Measurements from ENCODE around the gene EEF2K.
"Not testable (repeated sequence)": the region's sequence is repeated elsewhere in the genome, so short reads cannot be mapped to it uniquely, and the experiment has no call there.

Gene EEF2K

GRCh38 chr16:22278441-22279230, 72.6 kb downstream of the EEF2K start:
- H3K4me3 ChIP-seq (ENCODE audit: low read depth, low read length) = no peak overlapping the region
- no peak for DNase-seq (ENCODE audit: low read depth)

GRCh38 chr16:22282254-22282892, 76.3 kb downstream of the EEF2K start:
- no peak for DNase-seq (ENCODE audit: low read depth)
- no peak overlapping the region for H3K4me3 ChIP-seq (ENCODE audit: low read depth, low read length)

DNA sequence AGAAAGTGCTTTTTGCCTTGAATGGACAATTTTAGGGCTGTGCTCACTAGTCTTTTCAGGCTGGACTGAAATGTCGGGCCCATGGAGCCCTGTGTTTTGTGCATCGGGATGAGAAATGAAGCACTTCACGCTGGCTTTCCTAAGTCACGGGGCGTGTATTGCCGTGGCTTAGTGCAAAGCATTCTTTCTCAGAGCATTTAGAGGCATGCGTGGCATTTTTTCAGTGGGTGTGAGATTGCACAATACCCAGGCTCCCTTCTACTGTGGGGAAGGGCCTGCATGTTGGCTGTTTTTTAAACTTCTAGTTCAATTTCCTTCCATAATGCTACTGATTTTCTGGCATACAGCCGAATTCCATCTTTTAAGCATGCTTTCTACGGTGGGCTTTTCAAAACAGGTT, 78.6 kb downstream of the EEF2K start:
- no peak for DNase-seq (ENCODE audit: low read depth)
- no peak overlapping the region for H3K4me3 ChIP-seq (ENCODE audit: low read depth, low read length)

DNA sequence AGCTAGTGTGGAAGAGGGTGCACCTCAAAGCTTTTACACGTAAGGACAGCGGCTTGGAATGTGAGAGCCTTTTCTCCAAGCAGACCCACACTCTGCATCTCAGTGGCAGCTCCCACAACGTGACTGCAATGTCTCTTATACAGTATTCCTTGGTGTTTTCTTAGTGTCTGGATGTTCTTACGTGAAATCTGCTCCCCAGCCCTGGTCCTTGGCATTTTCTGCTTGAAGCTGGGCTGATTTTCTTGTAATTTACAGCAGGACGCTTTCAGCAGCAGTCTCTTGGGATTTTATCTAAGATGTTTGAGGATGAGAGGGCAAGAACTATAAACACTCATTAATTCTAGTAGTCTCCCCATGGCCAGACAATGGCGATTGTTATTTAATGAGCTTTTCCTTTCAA, 79.0 kb downstream of the EEF2K start:
- no peak for DNase-seq (ENCODE audit: low read depth)
- H3K4me3 ChIP-seq (ENCODE audit: low read depth, low read length) = no peak overlapping the region

DNA sequence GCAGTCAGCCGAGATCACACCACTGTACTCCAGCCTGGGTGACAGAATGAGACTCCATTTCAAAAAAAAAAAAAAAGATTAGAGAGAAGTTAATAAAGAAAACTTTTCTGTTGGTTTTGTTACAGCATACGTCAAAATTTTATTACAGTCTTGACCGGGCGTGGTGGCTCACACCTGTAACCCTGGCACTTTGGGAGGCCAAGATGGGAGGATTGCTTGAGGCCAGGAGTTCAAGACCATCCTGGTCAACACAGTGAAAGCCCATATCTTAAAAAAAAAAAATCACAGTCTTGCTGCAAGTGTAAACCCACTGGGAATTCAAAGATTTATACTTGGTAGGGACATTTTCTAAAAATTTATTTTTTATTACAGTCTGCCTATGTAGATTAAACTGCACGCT, 84.9 kb downstream of the EEF2K start:
- no peak overlapping the region for H3K4me3 ChIP-seq (ENCODE audit: low read depth, low read length)
- DNase-seq (ENCODE audit: low read depth) = no peak

- no peak for DNase-seq (ENCODE audit: low read depth)
Observed at GRCh38 chr16:22291860-22292318, 85.8 kb downstream of the EEF2K start.

DNA sequence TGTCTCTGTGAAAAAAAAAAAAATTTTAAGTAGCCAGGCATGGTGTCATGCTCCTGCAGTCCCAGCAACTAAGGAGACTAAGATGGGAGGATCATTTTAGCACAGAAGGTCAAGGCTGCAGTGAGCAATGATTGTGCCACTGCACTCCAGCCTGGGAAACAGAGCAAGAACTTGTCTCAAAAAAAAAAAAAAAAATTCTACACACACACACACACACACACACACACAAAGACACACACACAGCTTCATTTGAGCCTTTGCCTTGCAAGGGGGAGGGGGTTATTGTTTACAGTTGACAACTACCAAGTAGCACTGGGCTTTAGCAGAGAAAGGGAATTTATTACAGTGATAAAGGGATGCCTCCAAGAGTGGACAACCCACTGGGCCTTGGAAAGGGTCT, 86.2 kb downstream of the EEF2K start:
- no peak for DNase-seq (ENCODE audit: low read depth)

More at GRCh38 chr16:22291860-22292318, 85.8 kb downstream of the EEF2K start:
- H3K4me3 ChIP-seq (ENCODE audit: low read depth, low read length) = no peak overlapping the region

DNA sequence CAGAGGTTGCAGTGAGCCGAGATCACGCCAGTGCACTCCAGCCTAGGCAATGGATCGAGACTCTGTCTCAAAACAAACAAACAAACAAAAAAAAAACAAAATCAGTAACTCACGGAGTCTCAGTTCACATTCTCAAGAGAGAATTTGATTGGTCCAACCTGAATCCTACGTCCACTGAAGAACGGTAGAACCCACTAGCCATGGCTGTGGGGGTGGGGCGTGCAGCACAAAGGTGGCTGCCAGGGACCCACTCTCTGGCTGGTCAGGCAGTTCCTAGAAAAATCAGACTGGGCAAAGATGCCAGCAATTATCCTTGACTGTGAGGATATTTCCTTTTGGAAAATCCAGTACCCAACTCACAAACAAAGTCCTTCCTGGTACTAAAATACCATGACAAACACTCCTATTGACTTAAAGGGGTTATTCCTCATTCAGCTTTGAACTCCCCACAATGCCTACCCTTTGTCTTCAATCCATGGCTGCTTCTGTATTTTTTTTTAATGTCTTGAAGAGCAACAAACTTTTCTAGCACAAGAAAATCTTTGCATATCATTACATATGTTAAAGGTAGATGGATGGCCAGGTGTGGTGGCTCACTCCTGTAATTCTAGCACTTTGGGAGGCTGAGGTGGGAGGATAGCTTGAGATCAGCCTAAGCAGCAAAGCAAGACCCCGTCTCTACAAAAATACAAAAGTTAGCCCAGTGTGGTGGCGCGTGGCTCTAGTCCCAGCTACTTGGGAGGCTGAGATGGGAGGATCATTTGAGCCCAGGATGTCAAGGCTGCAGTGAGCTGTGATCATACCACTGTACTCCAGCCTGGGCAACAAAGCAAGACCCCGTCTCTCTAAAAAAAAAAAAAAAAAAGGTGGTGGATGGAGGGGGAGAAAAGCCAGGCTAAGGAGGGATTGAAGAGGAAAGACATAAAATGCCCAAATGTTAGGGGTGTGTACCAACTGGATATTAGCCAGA, 87.3 kb downstream of the EEF2K start:
- no peak for DNase-seq (ENCODE audit: low read depth)
- no peak overlapping the region for H3K4me3 ChIP-seq (ENCODE audit: low read depth, low read length)

More for the DNA sequence above, 86.2 kb downstream of the EEF2K start:
- no peak overlapping the region for H3K4me3 ChIP-seq (ENCODE audit: low read depth, low read length)

DNA sequence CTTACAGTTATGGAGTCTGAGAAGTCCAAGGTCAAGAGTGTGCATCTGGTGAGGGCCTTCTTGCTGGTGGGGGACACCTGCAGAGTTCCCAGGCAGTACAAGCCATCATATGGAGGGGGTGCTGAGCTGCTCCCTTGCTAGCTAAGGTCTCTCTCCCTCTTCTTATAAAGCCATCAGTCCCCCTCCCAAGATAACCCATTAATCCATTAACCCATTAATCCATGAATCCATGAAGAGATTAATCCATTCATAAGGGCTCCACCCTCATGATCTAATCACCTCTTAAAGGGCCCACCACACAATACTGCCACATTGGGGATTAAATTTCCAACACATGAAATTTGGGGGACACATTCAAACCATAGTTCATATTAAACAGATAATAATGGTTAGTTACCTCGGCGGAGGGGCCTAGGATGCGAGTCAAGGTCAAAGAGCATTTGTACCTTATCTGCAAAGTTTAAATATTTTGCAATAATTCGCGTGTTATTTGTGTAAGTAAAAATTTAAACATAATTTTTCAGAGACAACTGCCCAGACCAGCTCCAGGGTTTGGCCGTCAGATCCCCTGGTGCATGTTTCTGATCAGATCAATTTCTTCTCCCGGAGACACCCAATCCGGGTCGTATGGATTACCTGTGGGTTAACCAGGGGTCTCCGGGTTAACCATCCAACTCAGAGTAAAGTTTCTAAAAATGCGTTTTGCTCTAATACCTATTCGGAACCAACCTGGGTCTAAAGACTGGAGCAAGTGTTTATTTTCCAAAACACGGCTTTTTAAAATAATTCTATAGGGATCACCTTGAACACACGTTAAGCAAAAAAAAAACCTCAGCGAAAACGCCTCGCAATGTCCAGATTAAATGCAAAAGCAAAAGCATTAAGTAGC, 90.4 kb downstream of the EEF2K start:
- no peak for DNase-seq (ENCODE audit: low read depth)
- H3K4me3 ChIP-seq (ENCODE audit: low read depth, low read length) = peak overlapping the region; percentile 79

DNA sequence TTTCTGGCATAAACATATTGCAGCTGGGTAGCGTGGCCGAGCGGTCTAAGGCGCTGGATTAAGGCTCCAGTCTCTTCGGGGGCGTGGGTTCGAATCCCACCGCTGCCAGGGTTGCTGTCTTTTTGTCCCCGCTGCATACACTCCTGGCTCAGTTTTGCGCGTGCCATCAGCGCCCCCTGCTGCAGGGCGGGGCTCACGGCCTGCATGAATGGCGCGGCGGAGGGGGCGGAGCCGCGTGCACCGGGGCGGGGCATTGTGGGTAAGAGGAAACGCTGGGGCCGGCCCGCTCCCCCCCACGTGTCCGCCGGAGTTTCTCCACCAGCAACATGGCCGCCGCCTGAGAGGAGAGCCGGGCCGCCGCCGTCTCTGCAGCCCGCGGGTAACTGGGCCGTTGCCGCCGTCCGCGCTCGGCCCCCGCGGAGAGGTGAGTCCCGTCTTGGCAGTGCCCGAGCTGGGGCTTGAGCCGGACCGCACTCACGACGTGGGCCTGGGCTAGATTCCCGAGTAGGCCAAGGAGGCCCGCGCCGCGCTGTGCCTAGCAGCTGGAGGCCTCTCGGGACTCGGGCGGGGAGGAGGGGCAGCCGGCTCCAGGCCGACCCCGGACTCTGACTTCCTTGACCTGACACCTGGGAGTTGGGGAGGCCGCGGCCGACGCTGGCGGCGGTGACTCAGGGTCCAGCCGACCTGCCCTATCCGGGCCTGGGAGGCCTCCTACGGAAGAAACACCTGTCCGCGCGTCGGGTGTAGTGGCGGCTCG, 91.2 kb downstream of the EEF2K start, which contains the start of gene POLR3E:
POLR3E (plus strand) TSS at position 296 of the 757 bp plus-strand sequence. CDS start 5,560 bp downstream, outside the sequence.
- DNase-seq (ENCODE audit: low read depth) = peak; percentile 85
- peak within 1 kb of the TSS; percentile 79 for H3K4me3 ChIP-seq (ENCODE audit: low read depth, low read length)

- peak; percentile 95 for DNase-seq (ENCODE audit: low read depth)
Observed at GRCh38 chr16:22297871-22298733, 92.0 kb downstream of the EEF2K start.

GRCh38 chr16:22299036-22299435, 93.0 kb downstream of the EEF2K start:
- no peak overlapping the region for H3K4me3 ChIP-seq (ENCODE audit: low read depth, low read length)
- DNase-seq (ENCODE audit: low read depth) = no peak

More at GRCh38 chr16:22297871-22298733, 92.0 kb downstream of the EEF2K start:
- H3K4me3 ChIP-seq (ENCODE audit: low read depth, low read length) = peak overlapping the region; percentile 79

- no peak overlapping the region for H3K4me3 ChIP-seq (ENCODE audit: low read depth, low read length)
- DNase-seq (ENCODE audit: low read depth) = no peak
Observed at GRCh38 chr16:22300427-22301071, 94.5 kb downstream of the EEF2K start.

- DNase-seq (ENCODE audit: low read depth); H3K4me3 ChIP-seq (ENCODE audit: low read depth, low read length): not testable (repeated sequence)
Observed at GRCh38 chr16:22301423-22301822, 95.3 kb downstream of the EEF2K start.

DNA sequence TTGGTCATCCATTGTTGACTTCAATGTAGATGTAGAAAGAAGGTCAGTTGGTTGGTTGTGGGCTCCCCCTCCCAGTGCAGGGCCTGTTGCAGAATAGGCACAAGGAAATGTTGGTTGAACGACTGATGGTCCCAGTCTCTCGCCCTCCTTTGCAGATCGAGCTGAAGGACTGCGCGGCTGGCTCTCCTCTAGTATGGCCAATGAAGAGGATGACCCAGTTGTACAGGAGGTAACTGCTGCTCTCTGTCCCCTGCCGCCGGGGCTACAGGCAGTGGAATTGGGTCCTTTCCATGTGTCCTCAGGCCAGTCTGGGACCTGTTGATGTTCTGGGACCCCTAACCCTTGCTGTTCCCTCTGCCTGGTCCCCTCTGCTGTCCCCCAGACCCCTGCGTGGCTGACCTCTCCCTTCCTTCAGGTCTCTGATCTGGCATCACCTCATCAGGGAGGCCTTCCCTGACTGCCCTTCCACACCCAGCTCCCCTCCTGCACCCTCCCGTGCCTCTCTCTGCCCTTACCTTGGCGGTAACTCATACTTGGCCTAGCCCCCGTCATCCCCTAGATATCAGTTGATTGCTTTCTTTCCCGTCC, 96.8 kb downstream of the EEF2K start:
- H3K4me3 ChIP-seq (ENCODE audit: low read depth, low read length) = no peak overlapping the region
- DNase-seq (ENCODE audit: low read depth) = no peak

DNA sequence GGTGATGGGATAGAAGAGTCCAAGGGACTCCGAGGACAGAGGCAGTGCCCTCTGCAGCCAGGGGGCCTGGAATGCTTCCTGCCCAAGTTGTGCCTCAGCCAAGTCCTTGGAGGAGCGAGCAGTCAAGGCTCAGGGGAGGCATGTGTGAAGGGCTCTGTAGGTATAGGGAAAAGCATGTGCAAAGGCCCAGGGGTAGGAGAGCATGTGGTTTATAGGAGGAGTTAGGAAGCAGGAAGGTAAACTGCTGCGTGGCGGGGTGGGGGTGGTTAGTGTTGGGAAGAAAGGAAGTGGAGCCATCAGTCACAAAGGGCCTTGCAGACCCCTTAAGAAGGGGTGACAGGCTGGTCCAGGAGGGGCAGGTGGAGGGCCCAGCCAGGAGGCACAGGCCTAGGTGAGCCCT, 98.3 kb downstream of the EEF2K start:
- no peak for DNase-seq (ENCODE audit: low read depth)
- no peak overlapping the region for H3K4me3 ChIP-seq (ENCODE audit: low read depth, low read length)

Measured in skeletal muscle cell (primary cell).